ENCODE data around the gene NCKAP5.

Gene NCKAP5

DNA sequence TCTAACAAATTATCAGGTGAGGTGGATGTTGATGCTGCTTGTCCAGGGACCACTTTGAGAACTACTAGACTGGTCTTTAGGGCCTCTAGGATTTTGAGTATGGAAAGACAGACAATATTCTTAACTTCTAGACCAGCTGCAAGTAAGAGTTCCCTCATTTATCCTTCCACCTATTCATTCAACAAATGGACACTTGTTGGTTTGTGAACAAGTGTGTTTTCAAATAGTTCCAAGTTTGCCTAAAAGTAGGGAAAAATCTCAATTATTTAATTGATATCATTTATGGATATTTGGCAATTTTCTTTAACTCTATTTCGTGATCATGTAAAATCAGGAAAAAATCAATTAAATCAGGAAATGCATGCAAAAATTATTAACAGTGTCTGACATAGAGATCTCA is 245.4 kb downstream of the NCKAP5 start:
- in situ Hi-C loops (cut with HindIII; ENCODE audit: low pct_ligation_motif_present, low sequenced_read_pairs), result no loop called here
- no peaks in the 10 kb centered on the region for H3K36me3 ChIP-seq (replicated peaks)
- no peak for DNase-seq
- TF ChIP-seq, protein P1, sequence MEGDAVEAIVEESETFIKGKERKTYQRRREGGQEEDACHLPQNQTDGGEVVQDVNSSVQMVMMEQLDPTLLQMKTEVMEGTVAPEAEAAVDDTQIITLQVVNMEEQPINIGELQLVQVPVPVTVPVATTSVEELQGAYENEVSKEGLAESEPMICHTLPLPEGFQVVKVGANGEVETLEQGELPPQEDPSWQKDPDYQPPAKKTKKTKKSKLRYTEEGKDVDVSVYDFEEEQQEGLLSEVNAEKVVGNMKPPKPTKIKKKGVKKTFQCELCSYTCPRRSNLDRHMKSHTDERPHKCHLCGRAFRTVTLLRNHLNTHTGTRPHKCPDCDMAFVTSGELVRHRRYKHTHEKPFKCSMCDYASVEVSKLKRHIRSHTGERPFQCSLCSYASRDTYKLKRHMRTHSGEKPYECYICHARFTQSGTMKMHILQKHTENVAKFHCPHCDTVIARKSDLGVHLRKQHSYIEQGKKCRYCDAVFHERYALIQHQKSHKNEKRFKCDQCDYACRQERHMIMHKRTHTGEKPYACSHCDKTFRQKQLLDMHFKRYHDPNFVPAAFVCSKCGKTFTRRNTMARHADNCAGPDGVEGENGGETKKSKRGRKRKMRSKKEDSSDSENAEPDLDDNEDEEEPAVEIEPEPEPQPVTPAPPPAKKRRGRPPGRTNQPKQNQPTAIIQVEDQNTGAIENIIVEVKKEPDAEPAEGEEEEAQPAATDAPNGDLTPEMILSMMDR (IDR thresholded peaks at IDR 0.05; ENCODE audit: low read depth, low read length, missing control alignments), result no peak
- H3K4me3 ChIP-seq (ENCODE audit: low read depth, low read length), result no peak overlapping the region
- H3K27ac ChIP-seq, result no peak overlapping the region
- H3K27me3 ChIP-seq (replicated peaks), result no peaks in the 10 kb centered on the region

DNA sequence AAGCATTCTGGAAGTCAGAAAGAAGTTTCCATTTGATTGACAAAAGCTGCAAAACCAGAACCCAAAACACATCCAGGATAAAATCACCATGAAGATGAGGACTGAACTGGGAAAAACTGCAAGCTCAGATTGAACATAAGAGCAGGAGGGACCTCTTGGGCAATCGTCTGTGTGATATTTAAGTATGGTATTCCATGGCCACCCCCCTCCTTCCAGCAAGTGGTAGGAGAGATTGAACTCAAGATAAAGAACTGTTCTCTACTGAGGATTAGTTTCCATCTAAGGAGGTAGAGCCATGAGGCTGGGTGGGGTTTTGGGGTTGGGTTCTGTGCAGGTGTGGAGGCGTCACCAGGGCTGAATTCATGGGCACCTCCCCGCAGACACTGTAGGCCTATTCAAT is 251.1 kb downstream of the NCKAP5 start:
- in situ Hi-C loops (cut with HindIII; ENCODE audit: low pct_ligation_motif_present, low sequenced_read_pairs), result no loop called here
- no peaks in the 10 kb centered on the region for H3K27me3 ChIP-seq (replicated peaks)
- no peak for DNase-seq
- H3K36me3 ChIP-seq (replicated peaks), result no peaks in the 10 kb centered on the region
- H3K27ac ChIP-seq, result no peak overlapping the region
- no peak overlapping the region for H3K4me3 ChIP-seq (ENCODE audit: low read depth, low read length)
- TF ChIP-seq, protein P1 (IDR thresholded peaks at IDR 0.05; ENCODE audit: low read depth, low read length, missing control alignments), result no peak

DNA sequence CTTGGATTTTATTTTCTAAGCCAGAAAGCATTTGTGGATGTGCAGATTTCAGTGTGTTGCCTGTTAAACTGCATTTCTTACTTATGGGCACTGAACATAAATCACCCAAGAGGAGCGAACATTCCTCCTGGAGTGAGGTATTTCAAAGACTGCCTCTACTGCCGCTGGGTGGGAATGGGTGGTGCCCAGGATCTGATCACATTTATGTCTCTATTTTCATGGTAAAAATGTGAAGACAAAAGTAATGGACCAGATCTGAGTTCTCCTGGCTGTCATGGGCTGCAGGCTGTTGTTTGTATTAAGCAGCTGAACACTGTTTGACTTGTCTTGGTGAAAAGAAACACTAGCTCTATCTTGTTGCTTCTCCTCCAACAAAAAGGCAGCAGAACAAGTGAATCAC is 251.7 kb downstream of the NCKAP5 start:
- Histone ChIP-seq H3K27me3 (replicated peaks) (no peaks in the 10 kb centered on the region), H3K27ac (no peak overlapping the region), H3K4me3 (ENCODE audit: low read depth, low read length) (no peak overlapping the region), H3K36me3 (replicated peaks) (no peaks in the 10 kb centered on the region)
- DNase-seq, result no peak
- TF ChIP-seq, protein P1 (IDR thresholded peaks at IDR 0.05; ENCODE audit: low read depth, low read length, missing control alignments), result no peak
- in situ Hi-C loops (cut with HindIII; ENCODE audit: low pct_ligation_motif_present, low sequenced_read_pairs), result no loop called here

DNA sequence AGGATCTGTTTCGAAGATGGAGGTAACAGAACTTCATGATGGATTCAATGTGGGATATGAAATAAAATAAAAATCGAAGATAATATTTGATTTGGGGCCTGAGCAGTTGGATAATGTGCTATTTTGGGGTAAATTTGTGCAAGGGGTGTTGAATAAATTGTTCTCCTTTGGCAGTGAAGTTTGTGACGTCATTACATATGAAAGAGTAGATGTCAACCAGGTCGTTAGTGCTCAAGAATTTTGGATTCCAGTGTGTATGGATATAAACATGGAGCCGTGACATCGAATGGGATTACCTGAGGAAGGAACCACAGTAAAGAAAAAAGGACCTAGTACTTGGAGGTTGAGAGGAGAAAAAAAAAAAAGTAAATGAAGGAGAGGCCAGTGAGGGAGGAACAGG is 253.0 kb downstream of the NCKAP5 start:
- in situ Hi-C loops (cut with HindIII; ENCODE audit: low pct_ligation_motif_present, low sequenced_read_pairs), result no loop called here
- H3K27me3 ChIP-seq (replicated peaks), result no peaks in the 10 kb centered on the region
- no peak overlapping the region for H3K4me3 ChIP-seq (ENCODE audit: low read depth, low read length)
- no peak overlapping the region for H3K27ac ChIP-seq
- no peak for DNase-seq
- no peaks in the 10 kb centered on the region for H3K36me3 ChIP-seq (replicated peaks)
- TF ChIP-seq, protein P1 (IDR thresholded peaks at IDR 0.05; ENCODE audit: low read depth, low read length, missing control alignments), result no peak

DNA sequence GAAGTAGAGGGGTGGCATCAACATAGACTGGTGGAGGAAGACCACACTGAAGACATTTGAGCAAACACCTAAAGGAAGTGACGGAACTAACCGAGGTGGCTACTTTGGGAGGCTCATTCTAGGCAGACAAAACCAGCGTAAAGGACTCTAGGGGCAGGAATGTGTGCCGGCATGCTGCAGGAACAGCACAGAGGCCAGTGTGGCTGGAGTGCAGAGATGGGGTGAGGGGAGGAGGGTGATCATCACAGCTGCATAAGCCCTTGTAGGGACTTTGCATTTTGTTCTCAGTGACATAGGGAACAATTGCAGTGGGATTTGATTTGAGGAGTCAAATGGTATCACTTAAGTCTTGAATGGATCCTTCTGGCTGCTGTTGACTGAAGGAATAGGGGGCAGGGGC is 253.5 kb downstream of the NCKAP5 start:
- in situ Hi-C loops (cut with HindIII; ENCODE audit: low pct_ligation_motif_present, low sequenced_read_pairs), result no loop called here

More for the DNA sequence above, 253.5 kb downstream of the NCKAP5 start:
- no peak for DNase-seq
- H3K4me3 ChIP-seq (ENCODE audit: low read depth, low read length), result no peak overlapping the region
- H3K27me3 ChIP-seq (replicated peaks), result no peaks in the 10 kb centered on the region
- H3K27ac ChIP-seq, result no peak overlapping the region
- TF ChIP-seq, protein P1 (IDR thresholded peaks at IDR 0.05; ENCODE audit: low read depth, low read length, missing control alignments), result no peak
- no peaks in the 10 kb centered on the region for H3K36me3 ChIP-seq (replicated peaks)

Data from brain microvascular endothelial cell (primary cell).